ENCODE results near the gene BET1L.

BET1L gene

GRCh38 chr11:206526-207207 is 532 bp downstream of the BET1L start:
- Histone ChIP-seq H3K4me3 (ENCODE audit: low read length in 2 of 2) (peak overlapping the region; percentile 91 to 97), H4K8ac (ENCODE audit: low read depth, low read length) (no peak overlapping the region), H2BK15ac (ENCODE audit: low read length) (no peak overlapping the region), H3K27me3 (ENCODE audit: control insufficient read depth in 3 of 3, insufficient read depth in 3 of 3, low read depth in 1 of 3, low read length in 3 of 3) (no peaks in the 10 kb centered on the region), H3K4me2 (ENCODE audit: insufficient read depth, low read length, poor library complexity, severe bottlenecking) (peak overlapping the region; percentile 91), H3K9me3 (replicated peaks in 1 of 2; ENCODE audit: control insufficient read depth in 2 of 2, insufficient read depth in 1 of 2, low read depth in 1 of 2, low read length in 2 of 2) (no peaks in the 10 kb centered on the region), H3K27ac (replicated peaks; ENCODE audit: low read length) (no peak overlapping the region), H3K4me1 (ENCODE audit: control insufficient read depth in 2 of 2, insufficient read depth in 1 of 2, low read depth in 1 of 2, low read length in 2 of 2) (peaks cover 15 to 18% of the 10 kb centered on the region in 2 donors), H3K4ac (ENCODE audit: low read length) (no peak overlapping the region), H3K23ac (ENCODE audit: low read depth, low read length, poor library complexity) (peak overlapping the region; percentile 97), H3K14ac (ENCODE audit: low read length) (peak overlapping the region; percentile 59), H2AFZ (ENCODE audit: low read length) (peak overlapping the region; percentile 85), H3K36me3 (replicated peaks in 1 of 2; ENCODE audit: control insufficient read depth in 2 of 2, insufficient read depth in 2 of 2, low read length in 2 of 2) (peaks cover 43 to 52% of the 10 kb centered on the region in 2 donors), H3K18ac (ENCODE audit: low read length) (peak overlapping the region; percentile 88), H2BK120ac (ENCODE audit: low read depth, low read length) (no peak overlapping the region), H2BK12ac (ENCODE audit: low read length) (no peak overlapping the region), H4K91ac (ENCODE audit: low read depth, low read length, poor library complexity) (no peak overlapping the region), H2AK5ac (ENCODE audit: low read depth, low read length) (peak overlapping the region; percentile 73), H2BK5ac (ENCODE audit: low read length) (no peak overlapping the region), H3K79me1 (ENCODE audit: low read depth, low read length) (peaks cover 31% of the 10 kb centered on the region), H3K9ac (ENCODE audit: low read depth, low read length, poor library complexity) (peak overlapping the region; percentile 95)
- DNase-seq (ENCODE audit: low spot score): peak; percentile 12
- whole genome bisulfite sequencing, 2 donors (ENCODE audit: extremely low coverage in 2 of 2, insufficient read length in 2 of 2, insufficient replicate concordance in 1 of 2): no CpG with 5 or more reads among the region's 39 CpGs

- H3K4me1 ChIP-seq (ENCODE audit: control insufficient read depth in 2 of 2, insufficient read depth in 1 of 2, low read depth in 1 of 2, low read length in 2 of 2): peaks cover 15 to 18% of the 10 kb centered on the region in 2 donors
- H3K27me3 ChIP-seq (ENCODE audit: control insufficient read depth in 3 of 3, insufficient read depth in 3 of 3, low read depth in 1 of 3, low read length in 3 of 3): no peaks in the 10 kb centered on the region
- no peak overlapping the region for H3K4ac ChIP-seq (ENCODE audit: low read length)
- H2AFZ ChIP-seq (ENCODE audit: low read length): no peak overlapping the region
- H3K4me2 ChIP-seq (ENCODE audit: insufficient read depth, low read length, poor library complexity, severe bottlenecking): no peak overlapping the region
- DNase-seq (ENCODE audit: low spot score): no peak
- no peak overlapping the region for H3K27ac ChIP-seq (replicated peaks; ENCODE audit: low read length)
- no peak overlapping the region for H3K18ac ChIP-seq (ENCODE audit: low read length)
- no peak overlapping the region for H3K9ac ChIP-seq (ENCODE audit: low read depth, low read length, poor library complexity)
- no peak overlapping the region for H4K91ac ChIP-seq (ENCODE audit: low read depth, low read length, poor library complexity)
- no peak overlapping the region for H2BK12ac ChIP-seq (ENCODE audit: low read length)
- peaks cover 37 to 51% of the 10 kb centered on the region in 2 donors for H3K36me3 ChIP-seq (replicated peaks in 1 of 2; ENCODE audit: control insufficient read depth in 2 of 2, insufficient read depth in 2 of 2, low read length in 2 of 2)
- no CpG with 5 or more reads among the region's 7 CpGs for WGBS, 2 donors (ENCODE audit: extremely low coverage in 2 of 2, insufficient read length in 2 of 2, insufficient replicate concordance in 1 of 2)
- no peak overlapping the region for H2AK5ac ChIP-seq (ENCODE audit: low read depth, low read length)
- no peaks in the 10 kb centered on the region for H3K9me3 ChIP-seq (replicated peaks in 1 of 2; ENCODE audit: control insufficient read depth in 2 of 2, insufficient read depth in 1 of 2, low read depth in 1 of 2, low read length in 2 of 2)
- no peak overlapping the region for H2BK5ac ChIP-seq (ENCODE audit: low read length)
- peaks cover 30% of the 10 kb centered on the region for H3K79me1 ChIP-seq (ENCODE audit: low read depth, low read length)
- H2BK15ac ChIP-seq (ENCODE audit: low read length): no peak overlapping the region
- H2BK120ac ChIP-seq (ENCODE audit: low read depth, low read length): no peak overlapping the region
- H3K14ac ChIP-seq (ENCODE audit: low read length): no peak overlapping the region
- H3K4me3 ChIP-seq (ENCODE audit: low read length in 2 of 2): peak overlapping the region in 1 of 2 donors; percentile 91
- no peak overlapping the region for H3K23ac ChIP-seq (ENCODE audit: low read depth, low read length, poor library complexity)
- no peak overlapping the region for H4K8ac ChIP-seq (ENCODE audit: low read depth, low read length)
Measured at GRCh38 chr11:206002-206384, 1.2 kb downstream of the BET1L start.

- no peak overlapping the region for H2BK12ac ChIP-seq (ENCODE audit: low read length)
- no peaks in the 10 kb centered on the region for H3K27me3 ChIP-seq (ENCODE audit: control insufficient read depth in 3 of 3, insufficient read depth in 3 of 3, low read depth in 1 of 3, low read length in 3 of 3)
- H3K4ac ChIP-seq (ENCODE audit: low read length): no peak overlapping the region
- no peak overlapping the region for H2BK15ac ChIP-seq (ENCODE audit: low read length)
- peak overlapping the region; percentile 35 for H3K23ac ChIP-seq (ENCODE audit: low read depth, low read length, poor library complexity)
- H3K36me3 ChIP-seq (replicated peaks in 1 of 2; ENCODE audit: control insufficient read depth in 2 of 2, insufficient read depth in 2 of 2, low read length in 2 of 2): peaks cover 36 to 50% of the 10 kb centered on the region in 2 donors
- H3K18ac ChIP-seq (ENCODE audit: low read length): no peak overlapping the region
- no peak overlapping the region for H2BK120ac ChIP-seq (ENCODE audit: low read depth, low read length)
- peaks cover 26% of the 10 kb centered on the region for H3K79me1 ChIP-seq (ENCODE audit: low read depth, low read length)
- H3K4me2 ChIP-seq (ENCODE audit: insufficient read depth, low read length, poor library complexity, severe bottlenecking): no peak overlapping the region
- WGBS, 2 donors (ENCODE audit: extremely low coverage in 2 of 2, insufficient read length in 2 of 2, insufficient replicate concordance in 1 of 2): no CpG with 5 or more reads among the region's 16 CpGs
- H3K4me3 ChIP-seq (ENCODE audit: low read length in 2 of 2): peak overlapping the region; percentile 5 to 91
- H4K8ac ChIP-seq (ENCODE audit: low read depth, low read length): no peak overlapping the region
- H3K9ac ChIP-seq (ENCODE audit: low read depth, low read length, poor library complexity): peak overlapping the region; percentile 26
- DNase-seq (ENCODE audit: low spot score): no peak
- no peaks in the 10 kb centered on the region for H3K9me3 ChIP-seq (replicated peaks in 1 of 2; ENCODE audit: control insufficient read depth in 2 of 2, insufficient read depth in 1 of 2, low read depth in 1 of 2, low read length in 2 of 2)
- H2BK5ac ChIP-seq (ENCODE audit: low read length): no peak overlapping the region
- peaks cover 15 to 18% of the 10 kb centered on the region in 2 donors for H3K4me1 ChIP-seq (ENCODE audit: control insufficient read depth in 2 of 2, insufficient read depth in 1 of 2, low read depth in 1 of 2, low read length in 2 of 2)
- H2AK5ac ChIP-seq (ENCODE audit: low read depth, low read length): no peak overlapping the region
- no peak overlapping the region for H2AFZ ChIP-seq (ENCODE audit: low read length)
- H3K14ac ChIP-seq (ENCODE audit: low read length): no peak overlapping the region
- no peak overlapping the region for H4K91ac ChIP-seq (ENCODE audit: low read depth, low read length, poor library complexity)
- H3K27ac ChIP-seq (replicated peaks; ENCODE audit: low read length): no peak overlapping the region
Measured at GRCh38 chr11:205221-206001, 1.8 kb downstream of the BET1L start.

- Histone ChIP-seq H3K79me1 (ENCODE audit: low read depth, low read length) (peaks cover 21% of the 10 kb centered on the region), H2BK15ac (ENCODE audit: low read length) (no peak overlapping the region), H3K27me3 (ENCODE audit: control insufficient read depth in 3 of 3, insufficient read depth in 3 of 3, low read depth in 1 of 3, low read length in 3 of 3) (no peaks in the 10 kb centered on the region), H4K91ac (ENCODE audit: low read depth, low read length, poor library complexity) (no peak overlapping the region), H4K8ac (ENCODE audit: low read depth, low read length) (no peak overlapping the region), H3K4ac (ENCODE audit: low read length) (no peak overlapping the region), H3K4me3 (ENCODE audit: low read length in 2 of 2) (peak overlapping the region in 1 of 2 donors; percentile 29), H3K4me2 (ENCODE audit: insufficient read depth, low read length, poor library complexity, severe bottlenecking) (no peak overlapping the region), H3K9me3 (replicated peaks in 1 of 2; ENCODE audit: control insufficient read depth in 2 of 2, insufficient read depth in 1 of 2, low read depth in 1 of 2, low read length in 2 of 2) (no peaks in the 10 kb centered on the region), H2BK120ac (ENCODE audit: low read depth, low read length) (no peak overlapping the region), H3K27ac (replicated peaks; ENCODE audit: low read length) (no peak overlapping the region), H3K18ac (ENCODE audit: low read length) (no peak overlapping the region), H2AK5ac (ENCODE audit: low read depth, low read length) (no peak overlapping the region), H2BK12ac (ENCODE audit: low read length) (no peak overlapping the region), H2BK5ac (ENCODE audit: low read length) (no peak overlapping the region), H2AFZ (ENCODE audit: low read length) (no peak overlapping the region), H3K4me1 (ENCODE audit: control insufficient read depth in 2 of 2, insufficient read depth in 1 of 2, low read depth in 1 of 2, low read length in 2 of 2) (peaks cover 12 to 14% of the 10 kb centered on the region in 2 donors), H3K36me3 (replicated peaks in 1 of 2; ENCODE audit: control insufficient read depth in 2 of 2, insufficient read depth in 2 of 2, low read length in 2 of 2) (peaks cover 28 to 42% of the 10 kb centered on the region in 2 donors), H3K23ac (ENCODE audit: low read depth, low read length, poor library complexity) (no peak overlapping the region), H3K14ac (ENCODE audit: low read length) (no peak overlapping the region), H3K9ac (ENCODE audit: low read depth, low read length, poor library complexity) (peak overlapping the region; percentile 34)
- WGBS, 2 donors (ENCODE audit: extremely low coverage in 2 of 2, insufficient read length in 2 of 2, insufficient replicate concordance in 1 of 2): no CpG with 5 or more reads among the region's 12 CpGs
- no peak for DNase-seq (ENCODE audit: low spot score)
Measured at GRCh38 chr11:204587-205109, 2.6 kb downstream of the BET1L start.
